Esophagus squamous epithelium (tissue), 4 donors: ENCODE data around the gene GLRX3.

ENCODE experiments used
- CTCF ChIP-seq, 6 experiments: fragments of 450-650 bp in 4 of 6; fragments of 200-600 bp in 2 of 6; sonication (generic) in 2 of 6; IDR thresholded peaks; one replicate each; pipeline ENCODE4 v1.5.1; 2016 to 2019; ENCODE audit warnings: antibody characterized with exemption in 6 of 6, mild to moderate bottlenecking in 4 of 6, moderate library complexity in 4 of 6
- POLR2A ChIP-seq, 4 donors: fragments of 450-650 bp; IDR thresholded peaks; one replicate each; pipeline ENCODE4 v1.6.1; 2017; ENCODE audit warnings: antibody characterized with exemption in 4 of 4, mild to moderate bottlenecking in 4 of 4, moderate library complexity in 3 of 4

DNA sequence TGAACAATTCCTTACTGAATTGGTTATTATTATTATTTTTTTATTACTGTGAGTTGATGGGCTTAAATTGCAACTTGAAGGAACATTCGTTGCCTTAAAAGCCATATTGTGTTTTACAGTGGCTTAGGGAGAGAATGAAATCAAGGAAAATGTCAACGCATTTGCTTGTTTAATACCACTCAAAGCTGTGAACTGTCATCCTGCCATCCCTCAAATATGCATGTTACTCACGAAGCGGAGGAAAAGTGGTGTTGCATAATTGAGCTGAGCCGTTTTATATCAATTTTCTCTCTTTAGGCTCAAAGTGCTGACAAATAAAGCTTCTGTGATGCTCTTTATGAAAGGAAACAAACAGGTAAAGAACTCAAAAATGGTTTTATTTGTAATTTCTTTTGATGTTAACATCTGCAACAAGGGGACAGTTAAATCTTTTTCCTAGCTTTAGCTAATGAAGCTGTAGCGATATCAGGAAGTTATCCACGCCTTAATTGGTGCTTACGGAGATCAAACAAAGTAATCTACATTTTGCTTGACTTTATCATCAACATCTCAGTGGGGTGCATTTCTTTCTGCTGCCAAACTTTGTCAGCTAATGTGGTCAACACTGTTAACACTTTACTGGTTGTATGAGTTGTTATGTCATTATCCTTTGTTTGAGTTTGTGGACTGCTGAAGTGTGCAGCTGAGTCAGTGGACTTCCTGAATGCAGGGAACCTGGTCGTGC lies 33.1 kb downstream of the GLRX3 start:
- TF ChIP-seq CTCF (IDR thresholded peaks at IDR 0.05) (no peak), POLR2A (IDR thresholded peaks at IDR 0.05) (no peak)
